Sigmoid colon (tissue), 3 donors: ENCODE data around the gene OR8B8.

Experiments
- POLR2A ChIP-seq, 2 donors: fragments of 450-650 bp; IDR thresholded peaks; one replicate each; pipeline ENCODE4 v1.6.1; 2016; ENCODE audit warnings: antibody characterized with exemption in 2 of 2, mild to moderate bottlenecking in 2 of 2, moderate library complexity in 2 of 2
- TF ChIP-seq, protein P1 (sequence below), 4 experiments: fragments of 450-650 bp in 3 of 4; fragments of 200-600 bp in 1 of 4; IDR thresholded peaks; one replicate each; pipeline ENCODE4 v1.5.1; 2016 to 2019; ENCODE audit warnings: antibody characterized with exemption in 4 of 4, mild to moderate bottlenecking in 3 of 4, moderate library complexity in 2 of 4

DNA sequence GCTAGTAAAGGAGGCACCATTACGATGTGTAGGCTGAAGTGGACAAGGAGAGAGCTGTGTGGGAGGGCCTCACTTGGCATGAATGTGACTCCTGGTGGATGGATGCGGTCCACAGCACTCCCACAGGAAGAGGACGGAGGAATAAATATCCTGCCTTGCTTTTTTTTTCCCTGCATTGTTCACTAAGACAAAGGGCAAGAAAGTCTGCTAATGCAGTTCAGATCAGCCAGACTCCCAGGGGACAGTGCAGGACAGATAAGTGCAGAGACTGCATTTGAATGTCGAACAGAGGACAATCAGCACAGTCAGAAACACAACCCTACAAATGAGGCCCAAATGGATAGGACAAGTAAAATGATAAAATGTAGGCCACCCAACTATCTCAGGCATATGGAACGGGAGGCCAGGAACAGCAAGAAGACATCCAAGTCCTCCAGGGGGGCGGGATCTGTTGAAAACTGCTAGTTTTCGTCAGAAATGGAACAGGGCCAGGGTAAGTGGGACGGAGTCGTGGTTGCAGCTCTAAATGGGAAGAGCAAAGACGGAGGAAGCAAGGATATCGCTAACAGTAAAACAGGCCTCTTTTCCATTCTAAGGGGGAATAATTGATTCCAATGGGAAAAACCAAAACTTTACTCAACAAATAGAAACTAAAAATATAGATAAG lies 25.2 kb upstream of the OR8B8 start:
- TF ChIP-seq POLR2A (IDR thresholded peaks at IDR 0.05), result no peak
- TF ChIP-seq, protein P1, sequence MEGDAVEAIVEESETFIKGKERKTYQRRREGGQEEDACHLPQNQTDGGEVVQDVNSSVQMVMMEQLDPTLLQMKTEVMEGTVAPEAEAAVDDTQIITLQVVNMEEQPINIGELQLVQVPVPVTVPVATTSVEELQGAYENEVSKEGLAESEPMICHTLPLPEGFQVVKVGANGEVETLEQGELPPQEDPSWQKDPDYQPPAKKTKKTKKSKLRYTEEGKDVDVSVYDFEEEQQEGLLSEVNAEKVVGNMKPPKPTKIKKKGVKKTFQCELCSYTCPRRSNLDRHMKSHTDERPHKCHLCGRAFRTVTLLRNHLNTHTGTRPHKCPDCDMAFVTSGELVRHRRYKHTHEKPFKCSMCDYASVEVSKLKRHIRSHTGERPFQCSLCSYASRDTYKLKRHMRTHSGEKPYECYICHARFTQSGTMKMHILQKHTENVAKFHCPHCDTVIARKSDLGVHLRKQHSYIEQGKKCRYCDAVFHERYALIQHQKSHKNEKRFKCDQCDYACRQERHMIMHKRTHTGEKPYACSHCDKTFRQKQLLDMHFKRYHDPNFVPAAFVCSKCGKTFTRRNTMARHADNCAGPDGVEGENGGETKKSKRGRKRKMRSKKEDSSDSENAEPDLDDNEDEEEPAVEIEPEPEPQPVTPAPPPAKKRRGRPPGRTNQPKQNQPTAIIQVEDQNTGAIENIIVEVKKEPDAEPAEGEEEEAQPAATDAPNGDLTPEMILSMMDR (IDR thresholded peaks at IDR 0.05), result no peak
